Embryonic facial prominence (tissue), 1 donor: ENCODE measurements around the gene RSF1.
"Not testable (repeated sequence)": the region's sequence is repeated elsewhere in the genome, so short reads cannot be mapped to it uniquely, and the experiment has no call there.

ENCODE experiments used
- DNase-seq: peaks from one replicate; pipeline ENCODE4 v3.0.0-alpha.2; 2016; ENCODE audit errors: extremely low spot score

RSF1 gene

DNA sequence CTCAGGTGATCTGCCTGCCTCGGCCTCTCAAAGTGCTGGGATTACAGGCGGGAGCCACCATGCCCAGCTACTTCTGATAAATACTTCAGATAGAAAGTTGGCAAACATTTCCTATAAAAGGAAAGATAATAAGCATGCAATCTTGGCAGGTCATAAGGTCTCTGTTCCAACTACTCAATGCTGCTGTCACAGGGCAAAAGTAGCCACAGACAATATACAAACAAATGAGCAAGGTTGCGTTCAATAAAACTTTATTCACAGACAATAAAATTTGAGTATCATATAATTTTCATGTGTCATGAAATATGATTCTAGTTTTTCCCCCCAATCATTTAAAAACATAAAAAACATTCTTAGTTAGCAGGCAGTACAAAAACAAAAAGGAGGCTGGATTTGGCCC is 129.9 kb downstream of the RSF1 start:
- DNase-seq, result no peak

DNA sequence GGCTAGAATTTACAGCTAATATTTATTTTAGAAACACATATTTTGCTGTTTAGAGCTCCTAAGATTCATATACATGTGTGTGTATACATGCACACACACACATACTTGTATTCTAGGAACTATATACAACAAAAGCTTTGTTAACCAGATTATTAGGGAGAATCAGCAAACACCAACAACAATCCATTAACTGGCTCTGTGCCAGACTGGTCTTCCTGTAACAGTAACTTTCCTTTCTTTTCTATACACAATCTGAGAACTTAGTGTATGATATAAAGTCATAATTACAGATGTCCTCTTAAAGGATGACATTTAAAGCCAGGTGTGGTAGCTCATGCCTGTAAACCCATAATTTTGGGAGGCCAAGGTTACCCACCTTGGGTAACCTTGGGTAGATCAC is 133.4 kb downstream of the RSF1 start:
- no peak for DNase-seq

DNA sequence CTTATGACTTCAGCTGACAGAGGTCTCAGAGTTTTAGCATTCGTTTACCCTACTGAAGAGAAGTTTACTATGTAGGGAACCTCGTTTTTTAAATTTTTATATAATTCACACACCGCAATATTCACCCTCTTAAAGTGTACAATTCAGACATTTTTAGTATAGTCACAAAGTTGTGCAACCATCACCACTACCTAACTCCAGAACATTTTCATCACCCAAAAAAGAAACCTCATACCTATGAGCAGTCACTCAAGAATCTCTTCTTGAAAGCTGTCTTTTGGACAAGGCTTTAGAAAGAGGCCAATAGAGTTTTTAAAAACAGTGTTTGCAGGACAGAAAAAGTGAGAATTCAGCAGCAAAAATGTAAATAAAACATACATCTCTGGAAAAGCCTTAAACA is 143.4 kb downstream of the RSF1 start:
- DNase-seq, result no peak

DNA sequence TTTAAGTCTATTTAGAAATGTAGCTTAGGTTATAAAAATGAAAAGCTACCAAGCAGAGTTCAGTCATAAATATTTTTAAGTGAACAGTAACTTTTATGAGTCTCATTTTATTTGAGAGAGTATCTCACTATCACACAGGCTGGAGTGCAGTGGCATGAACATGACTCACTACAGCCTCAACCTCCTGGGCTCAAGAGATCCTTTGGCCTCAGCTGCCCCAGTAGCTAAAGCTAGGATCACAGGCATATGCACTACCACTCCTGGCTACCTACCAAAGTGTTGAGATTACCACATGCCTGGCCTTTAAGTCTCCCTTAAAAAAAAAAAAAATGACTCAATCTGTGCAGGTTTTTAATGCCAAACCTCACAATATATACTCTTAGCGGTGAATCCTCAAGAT is 148.3 kb downstream of the RSF1 start:
- DNase-seq, result no peak

DNA sequence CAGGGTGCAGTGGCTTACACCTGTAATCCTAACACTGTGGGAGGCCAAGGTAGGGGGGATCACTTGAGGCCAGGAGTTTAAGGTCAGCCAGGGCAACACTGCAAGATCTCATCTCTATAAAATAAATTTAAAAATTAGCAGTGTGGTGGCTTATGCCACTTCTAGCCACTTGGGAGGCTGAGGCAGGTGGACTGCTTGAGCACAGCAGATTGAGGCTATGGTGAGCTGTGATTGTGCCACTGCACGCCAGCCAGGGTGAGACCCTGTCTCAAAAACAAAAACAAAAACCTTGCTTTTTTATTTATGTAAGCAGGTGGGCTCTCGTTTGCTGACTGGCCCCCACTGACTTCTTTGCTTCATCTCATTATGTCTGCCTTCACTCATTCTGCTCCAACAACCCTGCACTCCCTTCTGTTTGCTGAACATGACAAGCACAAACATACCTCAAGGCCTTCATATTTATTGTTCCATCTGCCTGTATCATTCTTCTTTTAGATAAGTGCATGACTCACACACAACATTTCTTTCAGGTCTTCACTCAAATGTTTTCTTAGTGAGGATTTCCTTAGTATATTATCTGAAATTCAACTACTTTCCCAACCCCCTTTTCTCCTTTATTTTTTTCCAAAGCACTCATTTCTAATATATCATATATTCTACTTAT is 150.5 kb downstream of the RSF1 start:
- no peak for DNase-seq

DNA sequence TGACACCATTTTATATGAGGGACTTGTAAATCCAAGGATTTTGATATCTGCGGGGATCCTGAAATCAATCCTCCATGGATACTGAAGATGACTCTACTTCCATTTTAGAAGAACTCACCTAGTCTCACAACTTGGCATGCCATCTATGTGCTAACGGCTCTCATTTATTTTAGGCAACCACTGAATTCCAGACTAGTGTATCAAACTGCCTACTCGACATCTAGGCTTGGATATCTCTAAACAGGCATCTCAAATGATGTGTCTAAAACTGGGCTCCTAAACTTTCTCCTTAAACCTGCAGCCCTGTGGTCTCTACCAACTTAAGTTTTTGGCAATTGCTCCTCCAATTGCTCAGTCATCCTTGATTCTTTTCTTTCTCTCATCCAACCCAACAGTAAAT is 151.8 kb downstream of the RSF1 start:
- no peak for DNase-seq

DNA sequence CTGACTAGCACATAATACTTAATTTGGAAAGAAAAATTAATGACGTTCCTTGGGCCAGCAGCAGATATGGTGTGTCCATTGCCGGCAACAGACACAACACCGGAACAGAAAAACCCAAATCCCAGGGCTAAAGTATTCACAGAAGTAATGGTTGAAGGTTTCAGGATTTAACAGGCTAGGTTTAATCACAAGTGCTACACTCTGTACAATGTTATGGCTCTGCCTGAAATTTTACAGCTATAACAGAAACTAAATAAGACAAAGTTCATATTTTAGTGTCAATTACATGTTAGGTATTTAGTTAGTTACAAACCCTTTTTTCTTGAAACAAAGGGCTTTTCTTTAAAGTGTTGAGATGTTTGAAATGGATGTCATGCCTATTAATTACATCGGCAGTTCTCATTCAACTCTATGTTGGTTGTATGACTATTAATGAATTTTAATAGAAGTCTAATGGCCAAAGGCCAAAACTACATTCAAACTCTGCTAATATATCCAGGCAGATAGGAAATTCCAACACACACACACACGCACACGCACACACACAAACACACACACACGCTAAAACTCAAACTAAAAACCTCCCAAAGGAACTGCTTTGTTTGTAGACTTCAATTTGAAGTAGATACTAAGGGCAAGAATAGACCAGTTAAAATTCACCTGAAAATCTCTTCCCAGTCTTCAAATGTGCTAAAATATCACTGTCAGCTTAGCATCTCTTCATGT is 155.1 kb downstream of the RSF1 start:
- no peak for DNase-seq

DNA sequence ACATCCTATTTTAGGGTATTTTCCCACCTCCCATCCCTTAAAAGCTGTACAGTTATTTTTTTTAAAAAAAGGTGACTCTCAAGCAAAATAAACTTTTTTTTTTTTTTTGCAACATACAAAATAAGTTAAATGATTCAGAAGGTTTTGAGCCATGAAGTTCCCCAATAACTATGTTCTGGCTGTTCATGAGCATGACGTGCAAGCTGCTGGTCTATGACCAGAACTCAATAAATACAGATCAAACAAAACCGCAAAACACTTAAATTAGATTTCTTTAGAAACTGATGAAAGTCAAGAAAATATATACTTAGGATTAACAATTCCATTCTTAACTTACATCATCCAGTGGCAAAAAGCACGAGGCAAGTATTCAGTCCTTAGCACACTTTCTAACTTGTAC is 158.9 kb downstream of the RSF1 start:
- DNase-seq, result no peak

DNA sequence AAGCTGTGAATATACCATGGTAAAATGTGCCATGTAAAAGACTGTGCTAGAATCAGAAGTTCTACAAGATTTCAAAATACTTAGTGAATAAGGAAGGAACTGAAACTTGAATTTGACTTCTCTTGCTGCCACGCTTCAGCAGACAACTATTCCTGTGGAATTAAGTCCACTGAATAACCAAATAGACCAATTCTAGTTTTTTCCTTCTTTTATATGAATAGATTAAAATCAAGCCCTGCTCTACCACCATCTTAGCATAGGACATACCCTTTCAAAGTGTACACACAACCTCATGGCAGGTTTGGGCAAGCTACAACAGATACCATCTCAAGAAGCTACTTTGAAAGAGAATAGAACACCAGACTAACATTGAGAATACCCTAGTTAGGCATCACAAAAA is 159.6 kb downstream of the RSF1 start:
- no peak for DNase-seq

DNA sequence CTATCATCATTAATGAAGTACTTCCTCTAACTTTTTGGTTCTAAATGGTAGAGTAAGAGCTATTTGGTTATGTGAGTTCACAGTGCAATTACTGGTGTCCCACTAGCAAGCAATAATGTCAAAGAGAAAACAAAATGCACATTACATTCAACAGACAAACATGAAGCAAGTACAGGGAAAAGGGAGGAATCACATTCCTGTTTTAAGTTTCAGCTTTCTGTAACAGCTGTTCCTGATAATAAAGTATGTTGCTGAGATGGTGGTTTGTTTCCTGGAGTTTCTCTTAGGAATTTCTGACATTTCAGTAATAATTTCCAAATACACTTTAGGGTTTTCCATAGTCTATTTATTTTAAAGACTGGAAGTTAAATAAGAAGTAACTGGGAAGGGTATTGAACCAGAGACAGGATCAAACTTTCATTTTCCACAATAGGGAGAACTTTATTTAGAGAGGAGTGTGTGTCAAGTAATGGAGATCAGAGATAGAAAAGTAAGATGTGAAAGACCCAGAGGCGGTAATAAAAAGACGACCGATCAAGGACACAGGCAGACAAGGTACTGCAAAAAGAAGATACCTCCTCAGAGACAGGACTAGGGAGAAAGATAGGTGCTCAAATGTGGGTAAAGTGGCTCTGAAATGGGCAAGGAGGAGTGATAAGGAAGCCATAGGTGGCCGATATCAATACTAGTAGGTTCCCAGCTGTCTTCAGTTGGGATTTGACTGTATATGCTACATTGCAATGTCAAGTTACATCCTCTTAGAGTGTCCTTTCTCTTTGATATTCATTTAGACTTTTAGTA is 162.1 kb downstream of the RSF1 start:
- peak; percentile 66 for DNase-seq

DNA sequence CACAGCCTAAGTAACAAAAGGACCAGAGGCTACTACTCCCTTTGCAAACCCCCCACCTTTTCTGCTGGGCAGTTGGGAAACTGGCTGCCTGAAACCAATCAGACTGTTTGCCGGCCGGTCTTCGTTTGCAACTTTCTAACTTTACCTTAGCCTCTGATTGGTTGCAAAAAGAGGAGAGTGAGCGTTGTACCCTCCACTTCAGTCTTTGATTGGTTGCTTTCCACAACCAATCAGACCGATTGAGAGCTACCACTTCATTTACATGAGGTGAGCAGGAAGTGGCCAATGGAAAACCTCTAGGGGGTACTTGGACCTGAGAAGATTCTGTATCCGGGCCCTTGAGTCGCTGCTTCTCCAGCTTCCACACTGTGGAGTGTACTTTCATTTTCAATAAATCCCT is 164.2 kb downstream of the RSF1 start:
- no peak for DNase-seq

DNA sequence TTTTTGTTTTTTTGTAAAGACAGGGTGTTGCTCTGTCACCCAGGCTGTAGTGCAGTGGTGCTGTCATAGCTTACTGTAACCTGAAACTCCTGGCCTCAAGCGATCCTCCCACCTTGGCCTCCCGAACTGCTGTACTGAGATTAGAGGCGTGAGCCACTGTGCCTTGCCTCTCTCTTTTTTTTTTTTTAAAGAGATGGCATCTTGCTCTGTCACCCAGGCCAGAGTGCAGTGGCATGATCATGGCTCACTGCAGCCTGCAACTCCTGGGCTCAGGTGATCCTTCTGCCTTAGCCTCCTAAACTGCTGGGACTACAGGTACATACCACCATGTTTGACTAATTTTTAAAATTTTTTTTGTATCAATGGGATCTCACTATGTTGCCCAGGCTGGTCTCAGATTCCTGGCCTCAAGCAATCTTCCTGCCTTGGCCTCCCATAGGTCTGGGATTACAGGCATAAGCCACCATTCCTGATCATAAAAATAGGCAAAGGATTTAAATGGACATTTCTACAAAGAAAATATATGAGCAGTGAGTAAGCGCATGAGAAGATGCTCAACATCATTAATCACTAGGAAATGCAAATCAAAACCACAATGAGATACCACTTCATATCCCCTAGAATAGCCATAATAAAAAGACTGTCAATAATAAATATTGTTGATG is 165.6 kb downstream of the RSF1 start:
- no peak for DNase-seq

DNA sequence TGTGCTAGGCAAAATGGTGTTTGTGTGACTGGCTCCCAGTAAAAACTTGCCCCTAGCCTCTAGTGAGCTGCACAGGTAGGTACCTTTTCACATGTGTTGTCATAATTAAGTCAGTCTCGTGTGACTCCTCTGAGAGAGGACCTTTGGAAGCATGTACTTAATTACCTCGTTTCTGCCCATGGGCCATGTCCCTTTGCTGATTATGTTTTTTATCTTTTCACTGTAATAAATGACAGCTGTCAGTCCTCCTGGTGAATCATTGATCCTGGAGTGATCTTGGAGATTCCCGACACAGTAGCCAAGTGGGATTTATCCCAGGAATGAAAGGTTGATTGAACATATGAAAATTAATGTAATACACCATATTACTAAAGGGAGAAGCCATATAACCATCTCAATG is 170.4 kb downstream of the RSF1 start:
- DNase-seq, result no peak

DNA sequence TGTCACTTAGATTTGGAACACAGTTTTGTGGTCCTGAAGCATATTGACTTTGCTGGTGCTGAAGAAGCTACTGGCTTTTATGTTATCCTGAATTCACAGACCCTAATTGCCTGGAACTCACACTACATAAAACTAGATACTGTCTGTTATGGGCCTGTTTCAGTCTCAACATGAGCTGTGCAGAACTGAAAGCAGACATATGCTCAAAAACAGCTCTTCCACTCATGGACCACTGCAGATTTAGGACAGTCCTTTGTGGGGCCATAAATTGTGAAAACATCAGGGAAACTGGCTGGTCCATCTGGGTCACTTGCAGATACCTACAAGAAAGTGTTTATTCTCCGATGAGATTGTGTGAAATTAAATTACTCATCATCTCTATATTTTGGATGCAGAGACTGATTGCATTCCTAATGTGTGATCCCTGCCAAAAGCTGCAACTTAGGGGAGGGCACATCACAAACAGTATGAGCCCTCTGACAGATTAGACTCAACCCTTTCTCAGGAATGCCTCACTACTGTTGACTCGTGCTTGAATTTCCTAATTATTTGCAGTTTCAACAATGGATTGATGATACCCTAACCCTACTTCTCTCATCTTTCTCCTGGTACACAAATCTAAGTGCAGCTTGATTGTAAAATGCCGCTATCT is 172.7 kb downstream of the RSF1 start:
- DNase-seq, result no peak

DNA sequence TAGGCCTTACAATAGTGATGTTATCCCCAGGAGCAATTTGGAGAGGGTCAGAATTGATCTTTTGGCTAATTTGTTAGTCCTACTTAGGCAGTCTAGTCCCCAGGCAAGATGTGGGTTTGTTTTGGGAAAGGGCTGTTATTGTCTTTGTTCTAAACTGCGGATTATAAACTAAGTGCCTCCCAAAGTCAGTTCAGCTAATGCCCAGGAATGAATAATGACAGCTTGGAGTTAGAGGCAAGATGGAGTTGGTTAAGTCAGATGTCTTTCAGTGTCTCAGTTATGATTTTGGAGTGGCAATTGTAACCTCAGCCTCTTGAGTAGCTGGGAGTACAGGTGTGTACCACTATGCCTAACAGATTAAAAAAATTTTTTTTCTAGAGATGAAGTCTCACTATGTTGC is 175.6 kb downstream of the RSF1 start:
- no peak for DNase-seq

DNA sequence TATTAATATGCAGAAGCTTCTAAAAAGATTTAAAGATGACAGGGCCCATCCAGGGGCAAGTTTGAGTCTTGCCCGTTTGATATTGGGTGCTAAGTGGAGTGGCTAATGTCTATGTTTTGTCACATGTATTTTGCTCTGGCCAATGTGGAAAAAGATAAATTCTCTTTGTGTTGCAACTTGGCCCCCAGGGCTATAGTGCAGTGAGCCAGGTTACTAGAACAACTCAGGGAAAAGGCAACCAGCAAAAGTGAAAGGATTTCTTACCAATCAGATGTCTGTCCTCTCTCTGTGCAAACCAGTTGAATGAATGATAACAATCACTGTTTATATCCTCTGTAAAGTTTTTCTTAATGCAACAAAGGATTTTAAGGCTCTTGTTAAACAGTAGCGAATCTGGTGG is 178.3 kb downstream of the RSF1 start:
- no peak for DNase-seq

DNA sequence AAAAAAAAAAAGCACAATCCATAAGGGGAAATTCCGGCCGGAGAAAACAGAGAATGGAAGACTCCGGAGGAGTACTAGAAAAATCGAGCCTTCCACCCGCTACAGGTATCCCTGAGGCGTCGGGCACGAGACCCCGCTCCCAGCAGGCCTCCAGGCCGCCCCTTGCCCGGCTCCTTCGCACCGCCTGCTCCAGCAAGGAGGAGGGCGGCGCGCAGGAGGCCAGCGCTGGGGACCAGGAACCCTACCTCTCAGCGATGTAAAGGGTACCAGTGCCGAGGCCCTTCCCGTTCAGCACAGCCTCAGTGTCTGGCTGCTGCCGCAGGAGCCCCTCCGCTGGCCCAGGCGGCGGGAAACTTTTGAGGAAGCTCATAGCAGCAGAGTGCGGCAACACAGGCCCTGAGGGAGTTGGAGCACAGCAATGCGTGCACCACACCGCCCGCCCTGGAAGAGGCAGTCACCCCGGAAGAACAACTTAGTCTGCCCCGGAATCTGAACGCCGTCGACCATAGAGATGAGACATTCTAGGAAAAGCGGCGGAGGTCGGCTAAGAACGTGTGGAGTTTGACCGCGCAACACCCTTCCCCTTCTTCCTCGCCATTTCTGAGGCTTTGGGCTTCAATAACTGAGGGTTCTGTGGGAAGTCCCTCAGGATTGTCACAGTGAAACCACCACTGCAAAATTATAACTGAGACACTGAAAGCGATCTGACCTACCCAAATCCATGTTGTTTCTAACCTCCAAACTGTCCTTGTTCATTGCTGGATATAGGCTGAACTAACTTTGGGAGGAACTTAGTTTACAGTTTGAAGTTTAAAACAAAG is 183.0 kb downstream of the RSF1 start, which contains the start of gene CLNS1A:
CLNS1A (minus strand) TSS at position 450 of the 821 bp plus-strand sequence; CDS start at position 370, 80 bp downstream.
- DNase-seq, result peak; percentile 89

DNA sequence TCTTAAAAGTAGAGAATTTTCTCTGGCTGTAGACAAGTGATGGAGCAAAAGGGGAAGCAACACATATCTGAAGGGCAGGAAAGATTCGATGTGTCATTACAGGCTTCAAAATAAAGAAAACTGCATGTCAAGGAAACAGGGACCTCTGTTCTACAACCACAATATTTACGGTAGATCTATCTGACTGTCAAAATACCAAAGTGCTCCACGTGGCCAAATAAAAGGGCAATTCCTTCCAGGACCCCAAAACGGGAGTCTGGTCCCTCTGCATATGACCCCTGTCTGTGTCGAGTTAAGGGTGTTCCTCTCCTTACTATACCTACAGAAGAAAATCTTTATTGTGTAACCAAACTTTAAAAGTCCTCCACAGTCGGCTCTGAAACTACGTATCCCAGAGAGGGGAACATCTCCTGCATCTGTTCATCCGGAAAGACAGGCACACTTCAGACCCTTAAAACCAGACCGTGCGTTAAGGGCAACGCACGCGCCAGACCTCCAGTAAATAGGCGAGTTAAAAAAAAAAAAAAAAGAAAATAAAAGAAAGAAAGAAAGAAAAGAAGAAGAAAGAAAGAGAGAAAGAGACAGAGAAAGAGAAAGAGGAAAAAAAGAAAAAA is 183.7 kb downstream of the RSF1 start:
- DNase-seq, result no peak

DNA sequence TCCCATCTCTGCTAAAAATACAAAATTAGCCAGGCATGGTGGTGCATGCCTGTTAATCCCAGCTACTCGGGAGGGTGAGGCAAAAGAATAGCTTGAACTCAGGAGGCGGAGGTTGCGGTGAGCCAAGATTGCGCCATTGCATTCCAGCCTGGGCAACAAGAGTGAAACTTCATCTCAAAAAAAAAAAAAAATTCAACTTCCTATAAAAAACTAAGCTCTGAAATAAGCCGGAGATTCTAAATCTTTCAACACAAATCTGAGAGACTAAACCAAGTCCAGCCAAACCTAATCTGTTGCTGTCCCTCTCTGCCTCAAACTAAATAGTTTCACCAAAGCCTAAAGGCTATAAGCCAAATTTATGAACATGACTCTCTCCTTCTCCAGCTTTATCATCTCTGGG is 186.6 kb downstream of the RSF1 start:
- DNase-seq, result not testable (repeated sequence)

DNA sequence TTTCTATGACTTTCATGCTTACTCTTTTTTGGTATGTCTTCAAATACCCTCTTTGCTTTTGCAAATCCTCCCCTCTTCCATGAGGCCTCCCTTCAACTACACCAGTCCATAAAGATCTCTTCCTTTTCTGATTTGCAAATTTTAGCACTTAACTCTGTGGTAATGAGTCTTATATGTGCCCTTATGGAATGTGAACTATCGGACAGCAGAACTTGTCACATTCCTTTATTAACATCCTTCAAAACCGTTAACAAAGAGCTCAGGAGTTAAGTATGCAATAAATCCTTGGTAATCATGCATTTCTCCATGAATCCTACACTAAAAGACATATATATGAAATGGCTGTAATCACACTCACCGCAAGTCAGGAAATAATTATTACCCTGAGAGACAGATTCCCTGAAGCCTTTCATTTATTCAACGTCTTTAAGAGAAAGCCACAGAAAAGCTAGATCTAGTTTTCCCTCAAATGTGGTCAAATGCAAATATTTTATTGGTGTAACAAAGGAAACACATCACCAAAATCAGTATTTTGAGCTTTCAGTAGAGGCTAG is 190.3 kb downstream of the RSF1 start:
- DNase-seq, result no peak
